Left lung (tissue), 10 donors: ENCODE measurements around the gene ABTB1. TPM values are rescaled to one million over a fixed set of nuclear protein-coding genes. Genes with fewer than 3 reads are reported as not detected.
"Not testable (repeated sequence)": the region's sequence is repeated elsewhere in the genome, so short reads cannot be mapped to it uniquely, and the experiment has no call there.

Experiments
- ATAC-seq: fragments of 200-7000 bp; cut with Tn5 transposase; one replicate; pipeline ENCODE4 v1.9.1; 2020; ENCODE audit warnings: moderate library complexity
- DNase-seq, 4 donors: peaks; one replicate each; pipeline ENCODE4 v3.0.0-alpha.2; 2013 to 2020
- H3K27ac ChIP-seq, 2 donors: fragments of 200-600 bp; sonication (generic) in 1 of 2; one replicate each; pipeline versions ENCODE4 v1.5.0 to v1.8.0; 2020 to 2021
- H3K27me3 ChIP-seq, 2 donors: fragments of 200-600 bp; sonication (generic) in 1 of 2; one replicate each; pipeline versions ENCODE4 v1.5.0 to v1.8.0; 2020 to 2021
- H3K36me3 ChIP-seq, 2 donors: fragments of 200-600 bp; sonication (generic) in 1 of 2; one replicate each; pipeline versions ENCODE4 v1.5.0 to v1.8.0; 2020 to 2021
- H3K4me1 ChIP-seq, 2 donors: fragments of 200-600 bp; one replicate each; pipeline ENCODE4 v1.8.0; 2021
- H3K4me3 ChIP-seq, 2 donors: fragments of 200-600 bp; sonication (generic) in 1 of 2; one replicate each; pipeline versions ENCODE4 v1.5.0 to v1.8.0; 2020 to 2021; ENCODE audit warnings: mild to moderate bottlenecking in 1 of 2
- H3K9me3 ChIP-seq, 2 donors: fragments of 200-600 bp; sonication (generic) in 1 of 2; one replicate each; pipeline versions ENCODE4 v1.5.0 to v1.8.0; 2020 to 2021
- intact Hi-C, 2 donors: fragments of 100-400 bp; cut with DNase I; formaldehyde crosslinking; loops; one replicate each; pipeline versions ENCODE4 v1.11.2 to v1.14.2; 2022
- polyA plus RNA-seq, 6 donors: library from polyadenylated mRNA; unstranded; fragments of 120-200 nt; gene quantifications; one replicate each; pipeline ENCODE4 v1.2.1, GENCODE V29; 2013; ENCODE audit not compliant: insufficient read length in 6 of 6
- total RNA-seq, 2 donors: library from RNA; stranded (reverse); fragmentation: NEBNext Ultra II Directional; extraction: Animal tissue kit (Norgen Biotek cat#: 25700); gene quantifications; one replicate each; pipeline ENCODE4 v1.2.1, GENCODE V29; 2021
- TF ChIP-seq, protein P1 (sequence below), 2 donors: fragments of 200-600 bp; sonication (generic) in 1 of 2; IDR thresholded peaks; one replicate each; pipeline versions ENCODE4 v1.5.0 to v1.8.0; 2021; ENCODE audit warnings: antibody characterized with exemption in 2 of 2
- donor health status: DM: no; HTN: yes; CAD: no.
- donor health status: DM: no; HTN: no; CAD: no.

Gene ABTB1
- total and polyA plus RNA-seq, 8 donors, result 20.2 to 56.1 (median 26.8) TPM

DNA sequence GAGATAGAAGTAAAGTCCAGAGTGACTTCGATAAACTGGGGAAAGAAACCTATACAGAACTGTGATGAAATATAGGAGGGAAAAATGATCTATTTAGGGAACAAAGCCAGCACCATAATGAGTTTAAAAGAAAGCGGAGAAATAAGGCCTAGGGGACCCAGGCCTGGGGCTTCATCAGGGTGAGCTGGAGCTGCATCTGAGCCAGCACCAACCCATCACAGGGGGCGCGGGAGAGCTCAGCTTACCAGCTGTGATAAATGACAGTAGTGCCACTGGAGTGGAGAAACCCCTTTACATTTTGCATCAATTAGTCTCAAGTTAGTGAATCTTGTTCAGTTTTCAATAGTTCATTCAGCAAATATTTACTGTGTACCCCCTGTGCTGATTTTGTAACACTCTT lies 22.5 kb upstream of the ABTB1 start:
- H3K4me1 ChIP-seq, result no peaks in the 10 kb centered on the region
- no peaks in the 10 kb centered on the region for H3K27me3 ChIP-seq
- intact Hi-C loops, result loop anchor here in 1 of 2 donors (5.0 kb wide), 1 partner anchor 322 kb away; no protein-coding TSS in a partner anchor
- TF ChIP-seq, protein P1, sequence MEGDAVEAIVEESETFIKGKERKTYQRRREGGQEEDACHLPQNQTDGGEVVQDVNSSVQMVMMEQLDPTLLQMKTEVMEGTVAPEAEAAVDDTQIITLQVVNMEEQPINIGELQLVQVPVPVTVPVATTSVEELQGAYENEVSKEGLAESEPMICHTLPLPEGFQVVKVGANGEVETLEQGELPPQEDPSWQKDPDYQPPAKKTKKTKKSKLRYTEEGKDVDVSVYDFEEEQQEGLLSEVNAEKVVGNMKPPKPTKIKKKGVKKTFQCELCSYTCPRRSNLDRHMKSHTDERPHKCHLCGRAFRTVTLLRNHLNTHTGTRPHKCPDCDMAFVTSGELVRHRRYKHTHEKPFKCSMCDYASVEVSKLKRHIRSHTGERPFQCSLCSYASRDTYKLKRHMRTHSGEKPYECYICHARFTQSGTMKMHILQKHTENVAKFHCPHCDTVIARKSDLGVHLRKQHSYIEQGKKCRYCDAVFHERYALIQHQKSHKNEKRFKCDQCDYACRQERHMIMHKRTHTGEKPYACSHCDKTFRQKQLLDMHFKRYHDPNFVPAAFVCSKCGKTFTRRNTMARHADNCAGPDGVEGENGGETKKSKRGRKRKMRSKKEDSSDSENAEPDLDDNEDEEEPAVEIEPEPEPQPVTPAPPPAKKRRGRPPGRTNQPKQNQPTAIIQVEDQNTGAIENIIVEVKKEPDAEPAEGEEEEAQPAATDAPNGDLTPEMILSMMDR (IDR thresholded peaks at IDR 0.05), result no peak
- ATAC-seq (no peak), DNase-seq (no peak)
- H3K9me3 ChIP-seq, result no peaks in the 10 kb centered on the region
- H3K27ac ChIP-seq, result no peak overlapping the region
- H3K4me3 ChIP-seq, result no peak overlapping the region
- no peaks in the 10 kb centered on the region for H3K36me3 ChIP-seq

DNA sequence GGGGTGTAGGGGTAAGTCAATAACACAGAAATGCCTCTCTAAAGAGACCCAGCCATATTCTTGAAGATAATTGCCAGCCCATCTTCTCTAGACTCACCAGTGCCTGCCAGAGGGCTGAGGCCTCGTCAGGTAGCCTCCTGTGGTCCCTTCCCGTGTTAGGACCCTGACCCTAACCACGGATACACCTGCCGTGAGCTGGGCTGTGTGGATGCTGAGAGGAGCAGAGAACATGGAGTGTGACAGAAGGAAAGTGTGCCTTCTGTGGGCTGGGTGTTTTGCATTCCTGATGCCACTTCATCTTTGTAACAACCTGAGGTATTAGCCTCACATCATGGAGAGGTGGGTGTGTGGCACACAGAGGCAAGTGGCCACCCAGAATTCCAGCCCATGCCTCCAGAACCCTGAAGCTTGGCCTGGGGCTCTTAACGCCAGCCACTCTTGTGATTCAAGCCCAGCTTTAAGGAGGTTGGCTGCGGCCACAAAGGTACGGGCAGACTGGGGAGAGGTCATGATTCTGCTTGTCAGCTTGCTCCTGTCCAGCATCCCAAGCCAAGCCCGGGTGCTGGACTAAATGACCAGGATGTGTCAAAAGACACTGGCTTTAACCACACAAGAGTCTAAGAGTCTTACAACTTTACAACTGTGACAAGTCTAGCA lies 21.1 kb upstream of the ABTB1 start:
- H3K27me3 ChIP-seq, result no peaks in the 10 kb centered on the region
- H3K4me1 ChIP-seq, result no peaks in the 10 kb centered on the region
- DNase-seq, result no peak
- TF ChIP-seq, protein P1 (IDR thresholded peaks at IDR 0.05), result no peak
- H3K9me3 ChIP-seq, result no peaks in the 10 kb centered on the region
- peak; percentile 29 for ATAC-seq
- no peaks in the 10 kb centered on the region for H3K36me3 ChIP-seq
- no peak overlapping the region for H3K4me3 ChIP-seq
- H3K27ac ChIP-seq, result no peak overlapping the region
- intact Hi-C loops, result loop anchor here in 1 of 2 donors (5.0 kb wide), 1 partner anchor 321 kb away; no protein-coding TSS in a partner anchor

DNA sequence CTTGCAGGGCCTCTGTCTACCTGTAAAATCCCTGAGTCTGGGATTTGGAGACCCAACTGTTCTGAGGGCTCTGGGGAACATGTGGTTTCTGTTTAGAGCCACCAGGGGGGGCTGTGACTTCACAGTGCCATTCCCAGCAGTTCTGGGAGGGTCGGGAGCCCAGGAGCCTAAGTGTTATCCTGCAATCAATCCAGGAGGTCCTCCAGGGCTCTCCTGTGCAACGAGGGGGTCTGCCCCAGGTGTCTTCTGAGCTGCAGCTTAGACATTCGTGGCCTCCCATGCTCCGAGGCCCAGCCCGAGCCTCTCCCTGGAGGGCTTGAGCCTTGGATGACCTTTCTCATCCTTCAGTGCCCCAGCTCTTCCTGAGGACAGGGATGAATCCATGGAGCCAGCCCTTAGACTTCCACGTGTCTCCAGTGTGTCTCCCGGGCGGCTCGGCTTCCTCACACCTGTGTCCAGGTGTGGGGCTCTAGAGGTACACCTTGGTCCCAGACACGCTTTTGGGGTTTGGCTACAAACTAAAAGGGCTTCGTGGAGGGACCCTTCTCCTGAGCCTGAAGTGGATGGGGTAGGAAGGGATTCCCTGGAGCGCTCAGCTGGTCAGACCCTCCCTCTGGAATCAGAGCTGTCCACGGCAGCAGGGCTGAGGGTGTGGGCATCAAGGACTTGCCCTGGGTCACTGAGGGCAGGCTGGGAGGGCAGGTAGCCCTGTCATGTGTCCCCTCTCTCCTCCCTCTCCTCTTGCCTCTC lies 20.3 kb upstream of the ABTB1 start:
- DNase-seq (peak in 1 of 4 donors; percentile 66), ATAC-seq (peak; percentile 94)
- intact Hi-C loops, result loop anchor here in 1 of 2 donors (5.0 kb wide), 1 partner anchor 320 kb away; no protein-coding TSS in a partner anchor

DNA sequence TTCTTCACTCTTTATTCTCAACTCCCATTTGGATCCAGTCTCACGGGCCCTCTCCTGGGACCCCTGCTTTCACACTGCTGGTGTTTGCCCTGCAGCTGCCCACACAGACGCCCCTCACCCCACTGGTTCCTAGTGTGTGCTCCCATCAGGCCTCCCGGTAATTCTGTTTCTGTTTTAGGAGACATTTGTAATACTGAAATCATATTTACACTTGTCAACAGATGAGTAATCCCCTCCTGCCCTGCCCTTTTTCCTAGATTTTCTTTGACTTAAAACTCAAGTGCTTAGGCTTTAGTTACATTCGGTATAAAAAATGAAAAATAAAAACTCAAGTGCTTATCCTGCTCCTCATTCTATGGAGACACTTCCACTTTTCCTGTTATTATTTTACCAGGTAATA lies 18.4 kb upstream of the ABTB1 start:
- DNase-seq (no peak), ATAC-seq (no peak)
- TF ChIP-seq, protein P1 (IDR thresholded peaks at IDR 0.05), result no peak
- Histone ChIP-seq H3K4me1 (no peaks in the 10 kb centered on the region), H3K27me3 (no peaks in the 10 kb centered on the region), H3K4me3 (no peak overlapping the region), H3K36me3 (no peaks in the 10 kb centered on the region), H3K9me3 (no peaks in the 10 kb centered on the region), H3K27ac (no peak overlapping the region)
- intact Hi-C loops, result loop anchor here in 1 of 2 donors (5.0 kb wide), 1 partner anchor 318 kb away; no protein-coding TSS in a partner anchor

More for the DNA sequence above, 20.3 kb upstream of the ABTB1 start:
- Histone ChIP-seq H3K27ac (no peak overlapping the region), H3K4me3 (no peak overlapping the region), H3K27me3 (no peaks in the 10 kb centered on the region), H3K4me1 (no peaks in the 10 kb centered on the region), H3K36me3 (no peaks in the 10 kb centered on the region), H3K9me3 (no peaks in the 10 kb centered on the region)
- TF ChIP-seq, protein P1 (IDR thresholded peaks at IDR 0.05), result peak; percentile 89 to 92

- not testable (repeated sequence) for H3K36me3 ChIP-seq, H3K4me1 ChIP-seq, H3K9me3 ChIP-seq, ATAC-seq, DNase-seq, H3K27me3 ChIP-seq, H3K4me3 ChIP-seq, H3K27ac ChIP-seq
- intact Hi-C loops, result loop anchor here in 1 of 2 donors (5.0 kb wide), 1 partner anchor 317 kb away; no protein-coding TSS in a partner anchor
These were observed 17.8 kb upstream of the ABTB1 start for GRCh38 chr3:127654993-127655392.
